Liver (tissue), 9 donors: Measurements from ENCODE around the gene P2RY8. TPM values are rescaled to one million over a fixed set of nuclear protein-coding genes. Genes with fewer than 3 reads are reported as not detected.
"Not testable (repeated sequence)": the region's sequence is repeated elsewhere in the genome, so short reads cannot be mapped to it uniquely, and the experiment has no call there.

Experiments
- DNase-seq: peaks from one replicate; pipeline ENCODE4 v3.0.0-alpha.2; 2017; ENCODE audit warnings: low spot score
- H3K27ac ChIP-seq, 2 donors: one replicate each; pipeline ENCODE4 v1.7.0; 2013; ENCODE audit warnings: inconsistent platforms in 2 of 2, low read length in 2 of 2, control low read depth in 1 of 2, low read depth in 1 of 2, mild to moderate bottlenecking in 1 of 2
- H3K27me3 ChIP-seq, 4 donors: one replicate each; pipeline versions ENCODE4 v1.6.1 to v1.7.0; 2013; ENCODE audit warnings: low read length in 3 of 4, inconsistent platforms in 1 of 4, mild to moderate bottlenecking in 1 of 4, moderate library complexity in 1 of 4; ENCODE audit not compliant: control insufficient read depth in 4 of 4, insufficient read depth in 4 of 4
- H3K36me3 ChIP-seq, 4 donors: one replicate each; pipeline versions ENCODE4 v1.6.1 to v1.7.0; 2013; ENCODE audit warnings: low read length in 3 of 4, mild to moderate bottlenecking in 3 of 4, low read depth in 1 of 4, moderate library complexity in 1 of 4; ENCODE audit not compliant: control insufficient read depth in 4 of 4, insufficient read depth in 3 of 4
- H3K4me1 ChIP-seq, 4 donors: one replicate each; pipeline versions ENCODE4 v1.6.1 to v1.7.0; 2013; ENCODE audit warnings: low read length in 3 of 4, mild to moderate bottlenecking in 3 of 4, moderate library complexity in 1 of 4; ENCODE audit not compliant: control insufficient read depth in 4 of 4, insufficient read depth in 4 of 4
- H3K4me3 ChIP-seq, 3 donors: one replicate each; pipeline versions ENCODE4 v1.6.1 to v1.7.0; 2013; ENCODE audit warnings: low read length in 3 of 3, control low read depth in 1 of 3, low read depth in 1 of 3, mild to moderate bottlenecking in 1 of 3
- H3K9ac ChIP-seq, 2 donors: one replicate each; pipeline ENCODE4 v1.7.0; 2013; ENCODE audit warnings: low read length in 2 of 2, mild to moderate bottlenecking in 2 of 2, moderate library complexity in 2 of 2, control low read depth in 1 of 2, low read depth in 1 of 2
- H3K9me3 ChIP-seq, 4 donors: one replicate each; pipeline versions ENCODE4 v1.6.1 to v1.7.0; 2013; ENCODE audit warnings: low read length in 3 of 4; ENCODE audit not compliant: control insufficient read depth in 4 of 4
- ATF3 ChIP-seq: IDR thresholded peaks from 2 replicates; pipeline ENCODE4 v1.6.1; 2016; ENCODE audit warnings: antibody characterized with exemption
- CTCF ChIP-seq: fragments of 150-350 bp; IDR thresholded peaks from 2 replicates; pipeline ENCODE4 v1.5.1; 2017; ENCODE audit warnings: improper control_type of control experiment, low read depth, low read length; ENCODE audit not compliant: missing input control
- EGR1 ChIP-seq, 2 donors: IDR thresholded peaks; 2 replicates each; pipeline ENCODE4 v1.6.1; 2016 to 2018; ENCODE audit warnings: antibody characterized with exemption in 2 of 2, low read depth in 2 of 2
- FOXA1 ChIP-seq: IDR thresholded peaks from 2 replicates; pipeline ENCODE4 v1.6.1; 2016; ENCODE audit warnings: antibody characterized with exemption
- FOXA2 ChIP-seq: IDR thresholded peaks from 2 replicates; pipeline ENCODE4 v1.6.1; 2016; ENCODE audit warnings: antibody characterized with exemption
- GABPA ChIP-seq, 2 donors: IDR thresholded peaks in 1 of 2; conservative IDR thresholded peaks in 1 of 2; 2 replicates each; pipeline ENCODE4 v1.6.1; 2016; ENCODE audit warnings: antibody characterized with exemption in 2 of 2, mild to moderate bottlenecking in 1 of 2, moderate library complexity in 1 of 2
- HNF4A ChIP-seq, 2 donors: conservative IDR thresholded peaks; 2 replicates each; pipeline ENCODE4 v1.6.1; 2016; ENCODE audit warnings: antibody characterized with exemption in 2 of 2, mild to moderate bottlenecking in 2 of 2
- JUND ChIP-seq, 2 donors: IDR thresholded peaks; 2 replicates each; pipeline ENCODE4 v1.6.1; 2016; ENCODE audit warnings: antibody characterized with exemption in 2 of 2
- MAX ChIP-seq: IDR thresholded peaks from 2 replicates; pipeline ENCODE4 v1.6.1; 2016; ENCODE audit warnings: antibody characterized with exemption
- RAD21 ChIP-seq, 2 donors: IDR thresholded peaks; 2 replicates each; pipeline ENCODE4 v1.6.1; 2016; ENCODE audit warnings: antibody characterized with exemption in 2 of 2, mild to moderate bottlenecking in 2 of 2
- RXRA ChIP-seq, 2 donors: IDR thresholded peaks; 2 replicates each; pipeline ENCODE4 v1.6.1; 2017 to 2018; ENCODE audit warnings: antibody characterized with exemption in 2 of 2, mild to moderate bottlenecking in 1 of 2
- SP1 ChIP-seq: IDR thresholded peaks from 2 replicates; pipeline ENCODE4 v1.6.1; 2018; ENCODE audit warnings: antibody characterized with exemption, mild to moderate bottlenecking
- TAF1 ChIP-seq: conservative IDR thresholded peaks from 2 replicates; pipeline ENCODE4 v1.6.1; 2016; ENCODE audit warnings: antibody characterized with exemption, mild to moderate bottlenecking
- YY1 ChIP-seq: IDR thresholded peaks from 2 replicates; pipeline ENCODE4 v1.6.1; 2016; ENCODE audit warnings: antibody characterized with exemption, mild to moderate bottlenecking
- WGBS: extraction: QIAGEN DNeasy Blood & Tissue Kit; methylation state at CpG from one replicate; pipeline ENCODE4 v1.1.7; 2013; 5-methylcytosine and 5-hydroxymethylcytosine counted together
- polyA plus RNA-seq, 2 donors: library from polyadenylated mRNA; stranded (reverse) in 1 of 2; unstranded in 1 of 2; fragments of 200-250 nt in 1 of 2; fragments of >200 nt in 1 of 2; fragmentation: Nextera tagmentation in 1 of 2; extraction: Ambion mirVana in 1 of 2; gene quantifications; one replicate each; pipeline versions ENCODE4 v1.2.1 to v1.2.3, GENCODE V29; 2013 to 2015
- total RNA-seq, 2 donors: library from RNA; depleted of rRNA; stranded (reverse); fragments of >200 nt; gene quantifications; one replicate each; pipeline ENCODE4 v1.2.3, GENCODE V29; 2014
- TF ChIP-seq, protein P1 (sequence below): IDR thresholded peaks from 2 replicates; pipeline ENCODE4 v1.6.1; 2016; ENCODE audit warnings: antibody characterized with exemption
- TF ChIP-seq, protein P2 (sequence below): IDR thresholded peaks from 2 replicates; pipeline ENCODE4 v1.6.1; 2016; ENCODE audit warnings: antibody characterized with exemption, mild to moderate bottlenecking
- donor health status: healthy.
- donor health status: healthy.
- donor health status: healthy.
- donor health status: healthy.
- donor health status: healthy.

P2RY8 gene
- total and polyA plus RNA-seq, 4 donors = 0.24 to 4.4 (median 0.59) TPM

DNA sequence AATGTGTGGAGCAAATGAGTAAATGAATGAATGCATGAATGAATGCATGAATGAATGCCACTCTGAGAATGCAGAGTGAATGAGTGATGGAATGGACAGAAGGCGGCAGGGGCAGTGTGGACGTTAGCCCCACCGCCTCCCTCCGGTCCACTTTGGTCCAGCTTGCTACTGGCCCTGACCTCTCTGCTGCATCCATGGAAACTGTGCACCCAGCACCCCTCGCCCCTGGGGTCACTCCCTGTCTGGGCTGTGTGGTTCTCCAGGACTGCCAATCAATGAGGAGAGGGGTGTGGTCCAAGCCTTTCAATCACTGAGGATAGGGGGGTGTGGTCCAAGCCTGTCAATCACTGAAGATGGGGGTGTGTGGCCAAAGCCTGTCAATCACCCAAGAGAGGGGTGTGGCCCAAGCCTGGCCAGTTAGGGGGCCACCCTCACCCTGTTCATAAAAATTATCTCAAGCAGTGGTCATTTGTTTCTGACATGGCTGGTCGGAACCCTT is 45.1 kb downstream of the P2RY8 start:
- no peak for DNase-seq

DNA sequence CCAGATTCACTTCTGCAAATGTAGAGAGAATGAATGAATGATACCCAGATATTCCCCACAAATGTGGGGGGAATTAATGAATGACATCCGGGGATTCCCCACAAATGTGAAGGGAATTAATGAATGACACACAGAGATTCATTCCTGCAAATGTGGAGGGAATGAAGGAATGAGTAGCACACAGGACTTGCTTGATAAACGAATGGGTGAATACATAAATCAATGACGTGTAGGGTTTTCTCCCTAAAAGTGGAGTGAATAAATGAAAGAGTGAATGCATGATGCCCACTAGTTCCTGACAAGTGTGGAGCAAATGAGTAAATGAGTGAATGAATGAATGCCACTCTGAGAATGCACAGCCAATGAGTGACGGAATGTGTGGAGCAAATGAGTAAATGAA is 45.7 kb downstream of the P2RY8 start:
- WGBS = 98% methylated on average over 4 of the region's 4 CpGs
- H3K9me3 ChIP-seq, H3K27ac ChIP-seq, H3K4me3 ChIP-seq, DNase-seq, H3K27me3 ChIP-seq, H3K9ac ChIP-seq, H3K36me3 ChIP-seq, H3K4me1 ChIP-seq: not testable (repeated sequence)

More for the DNA sequence above, 45.1 kb downstream of the P2RY8 start:
- Histone ChIP-seq H3K9ac (no peak overlapping the region), H3K27ac (no peak overlapping the region), H3K36me3 (no peaks in the 10 kb centered on the region), H3K27me3 (no peaks in the 10 kb centered on the region), H3K4me3 (no peak overlapping the region), H3K4me1 (peaks cover 0 to 4% (median 0%) of the 10 kb centered on the region in 4 donors), H3K9me3 (peaks cover 0 to 6% (median 0%) of the 10 kb centered on the region in 4 donors)
- WGBS = 75% methylated on average over 6 of the region's 6 CpGs
- TF ChIP-seq ATF3 (no peak), YY1 (no peak), FOXA2 (no peak), MAX (no peak), HNF4A (conservative IDR thresholded peaks at IDR 0.05) (no peak), FOXA1 (no peak), RXRA (IDR thresholded peaks at IDR 0.05) (no peak), CTCF (no peak), EGR1 (IDR thresholded peaks at IDR 0.05; ENCODE audit: low read depth in 2 of 2) (no peak), JUND (IDR thresholded peaks at IDR 0.05) (no peak), TAF1 (no peak), GABPA (IDR thresholded peaks at IDR 0.05 in 1 of 2, conservative IDR thresholded peaks at IDR 0.05 in 1 of 2) (no peak), SP1 (no peak), RAD21 (IDR thresholded peaks at IDR 0.05) (no peak)
- TF ChIP-seq, protein P1, sequence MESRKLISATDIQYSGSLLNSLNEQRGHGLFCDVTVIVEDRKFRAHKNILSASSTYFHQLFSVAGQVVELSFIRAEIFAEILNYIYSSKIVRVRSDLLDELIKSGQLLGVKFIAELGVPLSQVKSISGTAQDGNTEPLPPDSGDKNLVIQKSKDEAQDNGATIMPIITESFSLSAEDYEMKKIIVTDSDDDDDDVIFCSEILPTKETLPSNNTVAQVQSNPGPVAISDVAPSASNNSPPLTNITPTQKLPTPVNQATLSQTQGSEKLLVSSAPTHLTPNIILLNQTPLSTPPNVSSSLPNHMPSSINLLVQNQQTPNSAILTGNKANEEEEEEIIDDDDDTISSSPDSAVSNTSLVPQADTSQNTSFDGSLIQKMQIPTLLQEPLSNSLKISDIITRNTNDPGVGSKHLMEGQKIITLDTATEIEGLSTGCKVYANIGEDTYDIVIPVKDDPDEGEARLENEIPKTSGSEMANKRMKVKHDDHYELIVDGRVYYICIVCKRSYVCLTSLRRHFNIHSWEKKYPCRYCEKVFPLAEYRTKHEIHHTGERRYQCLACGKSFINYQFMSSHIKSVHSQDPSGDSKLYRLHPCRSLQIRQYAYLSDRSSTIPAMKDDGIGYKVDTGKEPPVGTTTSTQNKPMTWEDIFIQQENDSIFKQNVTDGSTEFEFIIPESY = no peak
- TF ChIP-seq, protein P2, sequence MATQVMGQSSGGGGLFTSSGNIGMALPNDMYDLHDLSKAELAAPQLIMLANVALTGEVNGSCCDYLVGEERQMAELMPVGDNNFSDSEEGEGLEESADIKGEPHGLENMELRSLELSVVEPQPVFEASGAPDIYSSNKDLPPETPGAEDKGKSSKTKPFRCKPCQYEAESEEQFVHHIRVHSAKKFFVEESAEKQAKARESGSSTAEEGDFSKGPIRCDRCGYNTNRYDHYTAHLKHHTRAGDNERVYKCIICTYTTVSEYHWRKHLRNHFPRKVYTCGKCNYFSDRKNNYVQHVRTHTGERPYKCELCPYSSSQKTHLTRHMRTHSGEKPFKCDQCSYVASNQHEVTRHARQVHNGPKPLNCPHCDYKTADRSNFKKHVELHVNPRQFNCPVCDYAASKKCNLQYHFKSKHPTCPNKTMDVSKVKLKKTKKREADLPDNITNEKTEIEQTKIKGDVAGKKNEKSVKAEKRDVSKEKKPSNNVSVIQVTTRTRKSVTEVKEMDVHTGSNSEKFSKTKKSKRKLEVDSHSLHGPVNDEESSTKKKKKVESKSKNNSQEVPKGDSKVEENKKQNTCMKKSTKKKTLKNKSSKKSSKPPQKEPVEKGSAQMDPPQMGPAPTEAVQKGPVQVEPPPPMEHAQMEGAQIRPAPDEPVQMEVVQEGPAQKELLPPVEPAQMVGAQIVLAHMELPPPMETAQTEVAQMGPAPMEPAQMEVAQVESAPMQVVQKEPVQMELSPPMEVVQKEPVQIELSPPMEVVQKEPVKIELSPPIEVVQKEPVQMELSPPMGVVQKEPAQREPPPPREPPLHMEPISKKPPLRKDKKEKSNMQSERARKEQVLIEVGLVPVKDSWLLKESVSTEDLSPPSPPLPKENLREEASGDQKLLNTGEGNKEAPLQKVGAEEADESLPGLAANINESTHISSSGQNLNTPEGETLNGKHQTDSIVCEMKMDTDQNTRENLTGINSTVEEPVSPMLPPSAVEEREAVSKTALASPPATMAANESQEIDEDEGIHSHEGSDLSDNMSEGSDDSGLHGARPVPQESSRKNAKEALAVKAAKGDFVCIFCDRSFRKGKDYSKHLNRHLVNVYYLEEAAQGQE = no peak

DNA sequence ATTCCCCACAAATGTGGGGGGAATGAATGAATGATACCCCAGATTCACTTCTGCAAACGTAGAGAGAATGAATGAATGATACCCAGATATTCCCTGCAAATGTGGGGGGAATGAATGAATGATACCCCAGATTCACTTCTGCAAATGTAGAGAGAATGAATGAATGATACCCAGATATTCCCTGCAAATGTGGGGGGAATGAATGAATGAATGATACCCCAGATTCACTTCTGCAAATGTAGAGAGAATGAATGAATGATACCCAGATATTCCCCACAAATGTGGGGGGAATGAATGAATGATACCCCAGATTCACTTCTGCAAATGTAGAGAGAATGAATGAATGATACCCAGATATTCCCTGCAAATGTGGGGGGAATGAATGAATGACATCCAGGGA is 46.3 kb downstream of the P2RY8 start:
- not testable (repeated sequence) for H3K9me3 ChIP-seq, DNase-seq, H3K4me1 ChIP-seq, H3K27ac ChIP-seq, H3K36me3 ChIP-seq, H3K27me3 ChIP-seq, H3K9ac ChIP-seq, H3K4me3 ChIP-seq
- WGBS = 89% methylated on average over 1 of the region's 1 CpG

DNA sequence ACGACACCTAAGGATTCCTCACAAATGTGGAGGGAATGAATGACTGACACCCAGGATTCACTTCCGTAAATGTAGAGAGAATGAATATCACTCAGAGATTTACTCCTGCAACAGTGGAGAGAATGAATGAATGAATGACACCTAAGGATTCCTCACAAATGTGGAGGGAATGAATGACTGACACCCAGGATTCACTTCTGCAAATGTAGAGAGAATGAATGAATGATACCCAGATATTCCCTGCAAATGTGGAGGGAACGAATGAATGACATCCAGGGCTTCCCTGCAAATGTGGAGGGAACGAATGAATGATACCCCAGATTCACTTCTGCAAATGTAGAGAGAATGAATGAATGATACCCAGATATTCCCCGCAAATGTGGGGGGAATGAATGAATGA is 47.6 kb downstream of the P2RY8 start:
- H3K27ac ChIP-seq, H3K4me3 ChIP-seq, H3K9me3 ChIP-seq, H3K27me3 ChIP-seq, H3K9ac ChIP-seq, H3K36me3 ChIP-seq, H3K4me1 ChIP-seq, DNase-seq: not testable (repeated sequence)
- 71% methylated on average over 5 of the region's 5 CpGs for WGBS
